GM12801 (cell line): ENCODE results near the gene ANKRD12.

Source experiments
- CTCF ChIP-seq: IDR thresholded peaks from one replicate; pipeline ENCODE4 v1.5.1; 2011; ENCODE audit warnings: control low read depth; ENCODE audit not compliant: insufficient read length; ENCODE audit errors: extremely low read depth

The ANKRD12 gene

DNA sequence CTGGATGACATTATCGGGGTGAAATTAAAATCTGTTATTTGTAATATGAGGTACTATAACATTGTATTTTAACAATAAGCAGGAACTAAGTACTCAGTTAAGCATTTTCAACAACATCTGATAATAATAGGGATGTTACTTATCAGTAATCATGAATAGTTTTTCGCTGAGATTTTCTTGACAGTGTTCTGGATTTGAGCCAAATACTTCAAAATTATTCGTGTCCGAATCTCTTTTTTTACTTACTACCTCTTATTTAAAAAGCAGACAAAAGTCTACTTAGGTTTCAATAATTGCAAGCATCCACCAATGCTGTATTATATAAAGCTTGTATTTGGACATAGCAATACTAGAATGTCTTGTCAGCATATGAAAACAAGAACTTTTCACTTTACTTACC is 6.4 kb upstream of the ANKRD12 start:
- no peak for TF ChIP-seq CTCF

GRCh38 chr18:9130806-9131205 is 5.8 kb upstream of the ANKRD12 start:
- no peak for TF ChIP-seq CTCF

- no peak for TF ChIP-seq CTCF
Observed at GRCh38 chr18:9132628-9133027, 4.0 kb upstream of the ANKRD12 start.

- TF ChIP-seq CTCF, result no peak
Observed at GRCh38 chr18:9133225-9133624, 3.4 kb upstream of the ANKRD12 start.

GRCh38 chr18:9135081-9135911 is 1.3 kb upstream of the ANKRD12 start:
- no peak for TF ChIP-seq CTCF

DNA sequence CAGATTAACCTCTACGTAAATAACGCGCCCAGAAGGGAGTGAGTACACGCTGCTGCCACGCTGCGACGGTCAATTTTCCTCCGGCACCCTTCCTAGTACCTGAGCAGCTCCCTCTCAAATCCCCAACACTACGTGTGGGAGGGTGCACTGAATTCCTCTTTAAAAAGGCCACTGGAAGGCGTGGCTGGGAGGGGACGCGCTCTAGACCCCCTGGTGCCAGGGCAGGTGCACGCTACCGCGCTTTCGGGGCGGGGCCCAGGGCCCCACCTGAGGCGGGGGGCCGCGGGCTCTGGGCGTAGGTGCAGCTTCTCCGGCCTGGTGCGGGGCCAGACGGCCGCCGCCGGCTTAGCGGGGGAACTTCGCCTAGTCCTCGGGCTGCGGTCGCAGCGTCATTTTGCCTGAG is 668 bp upstream of the ANKRD12 start:
- no peak for TF ChIP-seq CTCF

GRCh38 chr18:9137168-9138066 is 836 bp downstream of the ANKRD12 start:
- no peak for TF ChIP-seq CTCF
